NCI-H1092 treated with DMSO at 0.1 percent for 48 hours (cell line): ENCODE measurements around the gene RPL3.
"Not testable (repeated sequence)": the region's sequence is repeated elsewhere in the genome, so short reads cannot be mapped to it uniquely, and the experiment has no call there.

Experiments used
- DNase-seq: peaks from one replicate; lab custom pipeline; 2025; lab: John Stamatoyannopoulos, UW

RPL3 gene

GRCh38 chr22:39351689-39352214, 32.3 kb upstream of the RPL3 start:
- DNase-seq, result no peak

DNA sequence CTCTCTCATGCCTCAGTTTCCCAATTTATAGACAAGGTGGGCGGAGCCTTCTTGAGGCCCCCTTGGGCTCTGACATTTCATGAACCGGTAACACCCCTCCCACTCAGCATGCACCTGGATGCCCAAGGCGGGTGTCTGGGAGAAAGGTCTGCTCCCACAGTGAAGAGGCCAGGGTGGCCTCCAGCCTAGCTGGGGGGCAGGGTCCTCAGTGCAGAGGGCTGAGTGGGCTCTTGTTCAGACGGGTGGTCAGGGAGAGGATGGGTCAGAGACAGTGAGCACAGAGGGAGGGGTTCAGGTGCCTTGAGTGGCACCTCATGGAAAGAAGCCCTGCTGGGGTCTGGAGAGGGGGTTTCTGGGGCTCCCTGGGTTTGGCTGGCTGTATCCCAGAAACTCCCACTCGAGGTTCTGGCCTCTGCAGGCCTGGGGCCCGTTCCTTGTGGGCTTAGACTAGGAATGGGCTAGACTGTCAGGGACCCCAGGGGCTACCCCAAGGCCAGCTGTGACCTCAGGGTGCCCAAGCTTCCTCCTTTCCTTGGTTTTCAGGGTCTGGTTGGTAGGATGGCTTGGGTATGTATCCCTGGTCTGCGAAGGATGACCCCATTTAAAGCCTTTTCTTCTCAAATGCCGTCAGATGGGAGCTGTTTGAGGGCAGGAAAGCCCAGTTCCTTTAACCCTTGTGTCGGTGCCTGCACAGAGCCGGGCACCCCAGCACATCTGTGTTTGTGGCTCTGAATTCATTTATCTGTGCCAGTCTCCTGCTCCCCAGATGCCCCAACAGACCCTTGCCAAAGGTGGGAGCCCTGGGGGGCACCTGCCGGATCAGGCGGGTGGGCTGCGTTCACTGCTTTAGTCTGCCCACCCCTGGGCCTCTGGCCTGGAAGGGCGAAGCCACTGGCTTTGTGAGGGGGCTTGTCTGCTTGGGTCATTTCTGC, 31.6 kb upstream of the RPL3 start:
- no peak for DNase-seq

GRCh38 chr22:39349967-39350726, 30.7 kb upstream of the RPL3 start, which contains the start of gene SYNGR1:
Gene SYNGR1, plus strand, starts transcription at chr22:39349991. Its CDS starts 20 bp downstream, at chr22:39350011.
- DNase-seq, result no peak

GRCh38 chr22:39349506-39349966, 30.1 kb upstream of the RPL3 start:
- peak; percentile 52 for DNase-seq

DNA sequence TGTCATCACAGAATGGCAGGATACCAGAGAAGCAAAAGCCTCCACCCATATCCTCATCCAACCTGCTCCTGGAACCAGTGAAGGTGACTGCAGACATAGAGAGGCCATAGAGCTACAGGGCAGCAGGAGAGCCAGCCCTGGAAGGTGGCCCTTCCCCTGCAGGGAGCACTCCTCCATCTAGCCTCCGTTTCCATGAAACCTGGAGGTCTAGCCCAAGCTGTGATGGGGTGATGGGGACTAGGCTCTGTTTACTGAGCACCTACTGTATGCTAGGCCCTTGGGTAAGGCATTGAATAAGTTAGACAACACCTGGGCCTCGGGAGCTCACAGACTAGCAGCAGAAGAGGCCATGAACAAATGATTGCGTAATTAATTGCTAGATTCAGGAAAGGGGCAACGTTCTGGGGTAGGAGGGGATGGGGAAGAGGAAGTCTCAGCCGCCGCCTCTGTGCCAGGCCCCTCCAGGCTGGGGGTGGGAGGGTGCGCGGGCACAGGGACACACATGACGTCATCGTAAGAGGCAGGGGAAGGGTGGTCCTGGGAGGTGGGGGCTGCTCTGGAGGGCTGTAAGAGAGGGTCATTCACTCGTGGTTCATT, 29.6 kb upstream of the RPL3 start:
- peak; percentile 52 for DNase-seq

DNA sequence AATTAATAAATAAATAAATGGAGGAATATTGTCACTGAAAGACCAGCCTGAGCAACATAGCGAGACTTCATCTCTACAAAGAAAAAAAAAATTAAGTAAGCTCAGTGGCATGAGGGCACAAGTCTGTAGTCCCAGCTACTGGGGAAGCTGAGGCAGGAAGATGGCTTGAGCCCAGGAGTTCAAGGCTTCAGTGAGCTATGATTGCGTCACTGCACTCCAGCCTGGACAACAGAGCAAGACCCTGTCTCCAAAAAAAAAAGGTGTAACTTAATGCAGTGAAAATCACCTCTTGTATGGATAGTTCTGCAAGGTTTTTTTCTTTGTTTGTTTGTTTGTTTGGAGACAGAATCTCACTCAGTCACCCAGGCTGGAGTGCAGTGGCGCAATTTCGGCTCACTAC, 25.8 kb upstream of the RPL3 start:
- DNase-seq, result no peak

DNA sequence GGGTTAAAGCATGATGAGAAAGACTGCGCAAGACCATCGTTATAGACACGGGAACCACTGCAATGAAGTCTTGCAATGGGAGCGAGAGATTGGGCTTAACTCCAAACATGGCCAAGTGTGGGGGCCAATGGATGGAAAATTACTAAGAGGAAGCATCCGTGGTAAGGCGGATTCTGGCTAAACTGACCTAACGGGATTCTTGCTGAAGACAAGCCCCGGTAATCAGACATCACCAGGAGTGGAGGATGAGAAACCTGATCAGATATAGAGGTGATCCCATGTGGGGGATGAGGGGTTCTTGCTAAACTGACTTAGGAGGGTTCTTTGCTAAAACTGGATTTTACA, 24.6 kb upstream of the RPL3 start:
- no peak for DNase-seq

DNA sequence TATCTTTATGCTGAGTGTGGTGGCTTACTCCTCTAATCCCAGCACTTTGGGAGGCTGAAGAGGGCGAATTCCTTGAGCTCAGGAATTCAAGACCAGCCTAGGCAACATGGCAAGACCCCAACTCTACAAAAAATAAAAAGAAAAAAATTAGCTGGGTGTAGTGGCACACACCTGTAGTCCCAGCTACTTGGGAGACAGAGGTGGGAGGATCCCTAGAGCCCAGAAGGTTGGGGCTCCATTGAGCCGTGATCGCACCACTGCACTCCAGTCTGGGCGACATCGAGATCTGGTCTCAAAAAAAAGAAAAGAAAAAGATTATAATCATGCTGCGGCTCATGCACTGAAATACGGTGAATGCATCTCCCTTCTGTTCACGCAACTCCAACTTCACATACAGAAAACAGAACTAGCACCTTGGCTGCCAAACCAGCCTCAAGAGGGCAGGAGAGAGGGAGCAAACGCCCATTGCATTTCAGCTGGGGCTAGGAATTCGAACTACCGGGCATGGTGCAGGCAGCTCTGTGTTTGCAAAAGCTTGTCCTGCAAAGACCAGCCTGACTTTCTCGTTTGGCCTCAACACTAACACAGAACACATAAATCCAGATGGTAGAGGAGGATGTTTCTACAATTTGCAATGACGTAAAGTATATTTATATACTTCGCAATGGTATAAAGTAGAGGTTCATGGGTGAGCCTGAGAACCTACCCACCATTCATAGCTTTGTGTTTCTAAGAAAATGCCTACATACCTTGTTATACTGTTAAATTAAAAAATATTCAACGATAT, 24.0 kb upstream of the RPL3 start:
- DNase-seq, result peak; percentile 19

DNA sequence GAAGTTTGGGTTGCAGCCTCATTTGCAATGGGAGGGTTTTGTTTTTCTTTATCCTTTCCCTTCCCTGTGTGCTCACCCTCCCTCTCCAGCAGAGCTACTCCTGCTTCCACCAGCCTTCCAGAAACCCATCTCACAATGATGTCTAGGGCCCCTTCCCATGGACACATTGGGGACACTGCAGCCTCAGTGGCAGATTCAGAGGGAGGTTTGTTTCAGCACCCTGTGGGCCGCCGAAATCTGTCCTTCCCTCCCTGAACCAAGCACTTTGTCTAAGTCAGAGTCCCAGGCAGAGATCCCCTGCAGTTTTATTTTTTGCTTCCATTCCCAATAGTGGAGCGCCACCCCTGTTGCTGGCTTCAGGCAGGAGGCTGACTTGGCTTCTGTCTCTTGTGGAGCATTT, 21.8 kb upstream of the RPL3 start:
- no peak for DNase-seq

DNA sequence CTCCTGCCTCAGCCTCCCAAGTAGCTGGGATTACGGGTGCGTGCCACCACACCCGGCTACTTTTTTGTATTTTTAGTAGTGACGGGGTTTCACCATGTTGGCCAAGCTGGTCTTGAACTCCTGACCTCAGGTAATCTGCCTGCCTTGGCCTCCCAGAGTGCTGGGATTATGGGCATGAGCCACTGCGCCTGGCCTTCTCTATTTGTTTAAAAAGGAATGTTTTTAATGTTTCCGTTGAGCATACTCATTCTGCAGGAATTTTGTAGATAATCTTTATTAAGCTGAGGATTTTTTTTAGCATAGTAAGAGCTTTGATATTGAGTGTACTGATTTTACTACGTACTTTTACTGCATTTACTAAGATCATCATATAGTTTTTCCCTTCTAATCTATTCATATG, 20.4 kb upstream of the RPL3 start:
- not testable (repeated sequence) for DNase-seq

GRCh38 chr22:39336411-39336810, 17.0 kb upstream of the RPL3 start:
- no peak for DNase-seq

- DNase-seq, result no peak
Measured at GRCh38 chr22:39332441-39333064, 13.1 kb upstream of the RPL3 start.

DNA sequence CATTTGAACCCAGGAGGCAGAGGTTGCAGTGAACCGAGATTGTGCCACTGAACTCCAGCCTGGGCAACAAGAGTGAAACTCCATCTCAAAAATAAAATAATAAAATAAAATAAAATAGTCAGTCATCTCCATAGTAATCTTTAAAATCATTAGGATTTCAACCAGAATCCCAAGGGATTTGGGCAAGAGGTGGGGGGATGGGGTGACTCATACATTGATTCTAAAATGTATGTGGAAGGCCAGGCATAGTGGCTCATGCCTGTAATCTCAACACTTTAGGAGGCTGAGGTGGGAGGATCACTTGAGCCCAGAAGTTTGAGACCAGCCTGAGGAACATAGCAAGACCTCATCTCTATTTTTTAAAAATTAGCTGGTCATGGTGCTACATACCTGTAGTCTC, 11.1 kb upstream of the RPL3 start:
- DNase-seq, result not testable (repeated sequence)

DNA sequence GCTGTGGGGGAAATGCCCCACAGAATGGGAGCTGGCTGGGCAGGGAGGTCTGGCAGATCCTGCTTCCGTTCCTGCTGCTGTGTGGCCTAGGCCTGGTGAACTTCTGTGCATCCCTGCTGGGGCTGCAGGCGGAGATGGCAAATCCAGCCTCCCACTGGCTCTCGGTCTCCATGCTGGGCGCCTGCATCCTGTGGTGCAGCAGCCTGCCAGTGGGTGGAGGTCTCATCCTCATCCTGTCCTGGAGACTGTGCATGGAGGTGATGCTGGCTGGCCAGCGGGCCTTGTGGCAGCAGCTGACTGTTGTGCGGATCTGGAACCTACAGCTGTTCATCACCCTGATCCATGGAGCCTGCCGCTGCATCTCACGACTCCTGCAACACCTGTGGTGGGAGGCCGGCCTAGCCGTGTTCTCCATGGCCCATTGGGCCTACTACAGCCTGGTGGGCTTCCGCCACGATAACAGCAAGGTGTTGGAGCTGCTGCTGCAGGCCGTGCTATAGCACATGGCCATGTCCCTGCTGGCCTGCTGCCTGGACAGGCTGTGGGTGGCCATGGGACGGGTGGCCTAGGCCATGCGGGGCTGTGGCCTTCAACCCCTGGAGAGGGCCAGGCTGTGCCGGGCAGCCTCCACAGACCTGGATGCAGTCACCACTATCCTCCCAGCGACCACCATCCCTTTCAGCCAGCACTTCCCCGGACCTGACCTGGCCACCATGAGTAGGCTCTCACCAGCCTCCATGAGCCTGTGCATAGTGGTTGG, 8.8 kb upstream of the RPL3 start:
- no peak for DNase-seq

- DNase-seq, result no peak
Measured at GRCh38 chr22:39325392-39325932, 6.0 kb upstream of the RPL3 start.

GRCh38 chr22:39320616-39321029, 1.2 kb upstream of the RPL3 start:
- DNase-seq, result not testable (repeated sequence)

DNA sequence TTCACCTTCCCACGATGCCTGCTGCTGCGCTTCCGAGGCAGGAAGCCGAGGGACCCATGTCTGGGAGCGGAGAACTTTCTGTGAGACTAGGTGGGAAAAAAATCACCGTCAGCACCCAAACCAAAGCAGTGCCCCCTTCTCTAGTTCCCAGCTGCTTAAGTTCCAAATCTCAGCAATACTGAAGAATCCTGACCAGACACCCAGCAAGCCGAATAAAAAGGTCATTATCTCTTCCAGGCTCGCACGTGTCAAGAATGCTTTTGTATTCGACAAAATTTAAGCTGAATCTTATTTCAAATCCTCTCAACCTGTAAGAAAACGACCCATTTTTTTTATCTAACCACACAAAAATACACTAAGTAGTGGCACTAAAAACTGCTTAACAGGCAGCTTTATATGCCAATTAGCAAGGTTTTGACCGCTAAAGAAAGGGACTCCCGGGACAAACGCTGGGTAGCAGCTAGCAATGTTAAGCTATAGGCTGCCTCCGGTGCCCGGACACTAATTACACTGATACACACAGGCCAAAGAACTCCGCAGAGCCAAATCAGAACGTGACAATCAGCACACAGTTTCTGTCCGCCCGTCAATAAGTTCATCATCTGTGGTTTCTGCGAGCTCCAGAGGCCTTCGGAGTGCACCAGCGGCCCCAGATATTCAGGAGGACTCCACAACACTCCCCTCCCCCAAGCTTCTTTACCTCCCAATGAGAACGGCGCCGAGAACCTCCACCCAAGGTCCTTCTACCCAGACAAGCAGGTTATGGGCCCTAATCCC, 728 bp downstream of the RPL3 start:
- DNase-seq, result peak; percentile 82

- no peak for DNase-seq
Measured at GRCh38 chr22:39317775-39318506, 1.5 kb downstream of the RPL3 start.
